Stimulated activated CD8-positive, alpha-beta memory T cell treated with anti-CD3 and anti-CD28 coated beads, Interleukin-4, amount 100 ng/mL, for 24 hours (primary cell): ENCODE results near the gene COL3A1.

ENCODE experiments used
- DNase-seq: peaks from one replicate; pipeline ENCODE4 v3.0.0-alpha.2; 2020; ENCODE audit warnings: low read depth

Gene COL3A1

DNA sequence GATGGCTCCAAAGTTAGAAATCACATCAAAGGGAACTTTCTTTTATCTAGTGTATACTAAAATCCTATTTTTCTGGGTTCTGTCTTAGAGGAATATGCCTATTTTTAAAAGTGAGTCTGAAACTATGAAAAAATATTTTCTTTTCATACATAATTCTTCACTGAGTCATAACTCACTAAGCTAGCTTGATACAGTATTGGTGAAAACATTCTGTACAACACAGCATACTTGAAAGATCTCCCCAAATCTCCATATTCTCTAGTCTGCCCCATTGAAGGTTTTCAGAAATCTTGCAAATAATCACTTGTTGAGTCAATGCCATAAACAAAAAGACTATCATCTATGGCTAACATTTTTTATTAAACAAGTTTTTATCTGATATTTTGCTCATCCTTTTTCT is 44.5 kb downstream of the COL3A1 start:
- DNase-seq, result no peak

DNA sequence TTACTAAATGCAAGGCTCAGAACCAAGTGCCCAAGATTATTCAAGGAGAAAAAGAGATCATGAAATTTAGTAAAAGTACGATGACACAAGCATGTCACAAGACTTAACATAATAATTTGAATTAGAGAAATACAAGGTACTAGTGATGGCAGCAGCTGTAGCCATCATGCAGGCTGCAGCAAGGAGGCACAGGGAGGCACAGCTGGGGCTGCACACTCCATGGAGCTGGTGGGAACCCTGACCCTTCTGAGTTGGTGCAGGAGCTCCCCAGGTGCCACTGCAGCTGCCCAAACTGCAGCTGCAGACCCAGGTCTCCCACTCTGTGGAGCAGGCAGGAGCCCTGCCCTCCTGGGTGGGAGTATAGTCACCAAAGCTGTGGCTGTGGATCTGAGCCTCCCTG is 46.0 kb downstream of the COL3A1 start:
- no peak for DNase-seq

DNA sequence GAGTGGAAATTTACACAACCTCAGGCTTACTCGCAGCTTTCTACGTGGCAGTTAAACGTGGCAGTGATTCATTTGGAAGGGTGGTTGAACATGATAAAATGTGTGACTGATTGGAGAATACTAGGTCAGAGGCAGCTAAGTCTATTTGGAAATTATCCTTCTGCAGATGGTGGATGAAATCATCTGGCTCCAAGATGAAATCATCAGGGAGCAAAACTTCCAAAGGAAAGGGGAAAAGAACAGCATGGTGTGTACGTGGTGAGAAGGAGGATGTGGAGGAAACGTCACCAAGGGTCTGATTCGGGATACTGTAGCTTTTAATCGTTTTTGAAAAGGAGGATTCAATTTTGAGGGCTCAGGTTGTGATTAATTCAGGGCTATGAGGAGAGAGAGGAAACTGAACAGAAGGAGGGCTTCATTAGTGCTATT is 47.9 kb downstream of the COL3A1 start:
- DNase-seq, result no peak

DNA sequence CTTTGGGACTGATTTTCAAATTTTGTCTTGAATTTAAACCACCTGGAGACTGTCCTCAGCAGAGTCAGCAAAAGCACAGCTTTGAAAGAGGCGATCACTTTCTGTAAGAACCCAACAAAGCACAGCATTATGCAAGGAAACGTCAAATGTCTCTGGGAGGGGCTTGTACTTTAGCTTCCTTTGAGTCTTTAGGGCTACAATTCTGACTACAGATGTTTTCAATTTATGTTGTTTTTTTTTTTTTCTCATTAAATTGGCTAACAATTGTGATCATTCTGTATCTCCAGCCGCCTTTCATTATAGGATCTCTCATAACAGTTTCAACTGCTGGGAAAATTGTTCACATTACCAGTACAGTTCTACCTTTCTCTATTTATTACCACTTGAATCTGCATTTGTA is 48.3 kb downstream of the COL3A1 start:
- no peak for DNase-seq

DNA sequence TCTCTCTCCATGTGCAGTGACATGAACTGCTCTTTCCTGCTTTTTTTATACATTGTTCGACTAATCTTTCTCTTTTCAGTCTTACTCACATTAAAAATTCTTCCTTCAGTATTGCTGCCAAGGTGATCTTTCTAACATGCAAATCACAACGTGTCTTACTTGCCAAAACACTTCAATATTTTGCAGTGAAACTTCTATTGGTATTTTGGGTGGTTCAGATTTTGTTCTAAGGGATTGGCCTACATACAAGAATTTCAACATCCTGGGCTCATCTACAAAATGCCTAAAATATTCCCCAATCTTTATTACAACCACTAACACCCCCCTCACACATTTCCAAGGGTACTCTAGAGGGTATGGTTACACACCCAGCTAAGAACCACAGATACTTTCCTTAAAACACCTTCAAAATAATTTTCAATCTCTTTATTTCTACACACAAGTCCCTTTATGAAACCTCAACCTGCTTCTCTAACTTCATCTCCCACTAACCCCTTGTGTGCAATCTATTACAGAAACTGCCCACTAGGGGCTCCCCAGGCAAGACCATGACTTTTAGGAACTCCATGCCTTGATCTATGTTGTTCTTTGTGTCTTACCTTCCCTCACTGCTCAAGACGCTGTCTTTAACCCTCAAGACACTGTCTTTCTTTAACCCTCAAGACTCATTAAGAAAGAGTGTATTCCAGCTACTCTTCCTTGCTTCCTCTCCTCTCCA is 50.9 kb downstream of the COL3A1 start:
- DNase-seq, result no peak

DNA sequence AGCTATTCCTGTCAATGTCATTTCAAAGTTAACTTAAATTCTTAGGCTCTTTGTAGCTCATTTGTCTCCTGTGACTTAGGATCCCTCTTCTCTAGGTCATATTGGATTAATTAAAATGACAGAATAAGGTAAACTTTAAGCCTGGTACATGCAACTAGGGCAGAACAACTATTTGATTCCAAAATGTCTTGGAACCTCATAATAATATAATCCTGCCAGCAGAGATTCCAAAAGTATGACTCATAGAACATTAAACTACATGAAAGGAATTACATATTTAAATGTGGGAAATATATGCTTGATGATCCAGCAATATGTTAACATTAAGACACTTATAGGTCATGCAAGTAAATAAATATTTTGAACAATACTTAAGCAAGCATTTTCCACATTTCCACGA is 63.3 kb downstream of the COL3A1 start:
- no peak for DNase-seq

DNA sequence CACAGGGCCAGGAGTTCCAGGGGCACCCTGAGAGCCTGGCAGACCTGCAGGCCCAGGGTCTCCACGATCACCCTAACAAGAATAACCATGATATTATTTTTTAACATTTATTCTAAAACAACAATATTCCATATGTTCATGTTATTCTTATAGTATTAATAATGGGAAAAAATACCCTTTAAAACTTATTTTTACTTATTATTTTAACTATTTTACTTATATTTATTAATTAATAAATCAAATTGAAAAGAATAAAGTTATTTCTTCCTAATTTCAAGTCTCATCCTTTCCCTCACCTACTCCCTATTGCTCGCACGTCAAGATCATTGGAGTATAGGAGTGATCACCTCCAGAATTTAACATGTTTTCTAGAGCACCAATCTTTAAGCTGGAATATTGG is 71.7 kb downstream of the COL3A1 start:
- DNase-seq, result no peak

DNA sequence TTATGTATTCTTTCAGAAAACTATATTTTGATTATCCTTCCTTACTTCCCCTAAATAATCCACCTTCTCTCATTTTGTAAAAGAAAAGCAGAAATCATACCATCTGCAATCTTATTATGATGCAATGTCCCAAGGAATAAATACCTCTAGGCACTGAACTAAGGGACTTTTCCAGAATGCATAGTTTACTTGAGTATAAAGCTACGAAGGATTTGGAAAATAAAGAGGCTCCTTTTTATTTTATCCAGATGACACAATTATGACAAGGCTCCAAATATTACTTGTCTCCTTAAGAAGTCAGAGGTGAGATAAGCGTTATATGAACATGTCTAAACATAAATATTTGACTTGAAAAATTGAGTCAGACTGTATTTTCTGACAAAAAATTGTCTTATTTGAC is 72.1 kb downstream of the COL3A1 start:
- no peak for DNase-seq

DNA sequence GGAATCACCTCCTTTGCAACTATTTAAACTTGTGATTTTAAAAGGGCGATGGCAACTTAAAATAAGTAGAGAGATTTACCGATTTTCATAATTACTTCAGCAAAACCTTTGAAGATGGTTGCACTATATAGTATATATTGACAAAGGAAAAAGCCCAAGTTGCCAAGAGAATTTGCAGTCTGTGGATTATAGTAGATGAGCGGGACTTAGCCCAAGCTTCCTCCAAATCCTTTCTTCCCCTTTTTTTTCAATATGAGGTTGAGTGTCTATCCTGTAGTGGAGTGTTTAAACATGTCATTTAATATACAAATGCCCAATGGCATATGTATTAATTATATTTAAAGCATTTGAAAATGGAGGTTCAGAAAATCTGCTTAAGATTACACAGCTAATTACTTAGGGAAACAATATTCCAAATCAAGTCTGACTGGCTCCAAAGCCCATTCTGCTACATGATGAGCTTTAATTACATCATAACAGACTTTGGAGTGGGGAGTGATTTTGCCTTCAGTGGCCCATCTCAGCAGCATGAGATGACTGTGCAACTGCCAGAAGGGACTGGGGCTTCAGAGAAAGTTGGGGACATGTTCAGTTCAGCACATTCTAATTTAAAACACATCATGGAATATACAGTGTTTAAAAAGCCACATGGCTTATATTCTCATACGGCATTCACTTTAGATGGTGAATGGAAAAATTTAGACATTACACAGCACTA is 73.2 kb downstream of the COL3A1 start:
- DNase-seq, result no peak

DNA sequence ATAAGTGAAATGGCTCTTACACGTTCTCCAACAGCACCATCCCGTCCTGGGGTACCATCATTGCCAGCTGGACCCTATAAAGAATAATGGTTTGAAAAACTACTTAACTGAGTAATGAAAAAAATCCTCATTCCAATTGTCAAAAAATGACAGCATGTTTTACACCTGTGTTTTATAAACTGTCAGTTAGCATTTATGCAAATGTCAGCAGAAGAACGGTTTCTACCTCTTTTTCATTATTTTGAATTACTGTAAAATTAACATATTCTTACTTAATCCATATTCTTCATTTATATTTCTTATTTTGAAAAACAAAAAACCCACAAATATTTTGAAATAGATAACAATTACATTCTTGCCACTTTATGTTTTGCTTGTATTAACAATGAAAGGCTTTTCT is 74.0 kb downstream of the COL3A1 start:
- no peak for DNase-seq

DNA sequence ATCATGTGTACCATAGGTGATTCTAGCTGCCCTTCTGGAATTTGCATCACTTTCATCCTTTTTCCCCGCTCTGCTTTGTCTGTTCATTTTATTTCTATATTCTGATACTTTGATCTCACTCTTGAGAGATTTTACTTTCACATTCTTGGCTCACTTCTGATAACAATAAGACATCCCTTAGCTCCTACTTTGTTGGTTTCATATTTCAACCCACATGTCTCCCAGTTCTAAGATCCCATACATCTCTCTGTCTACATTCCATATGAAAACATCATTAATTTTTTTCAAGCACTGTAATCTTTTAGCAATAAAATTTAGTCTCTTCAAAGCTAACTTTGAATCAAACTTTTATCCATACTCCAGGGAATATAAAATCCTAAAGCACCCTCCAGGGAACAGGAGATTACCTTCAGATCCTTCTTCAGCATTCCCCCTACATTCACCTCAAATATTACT is 75.6 kb downstream of the COL3A1 start:
- DNase-seq, result no peak

DNA sequence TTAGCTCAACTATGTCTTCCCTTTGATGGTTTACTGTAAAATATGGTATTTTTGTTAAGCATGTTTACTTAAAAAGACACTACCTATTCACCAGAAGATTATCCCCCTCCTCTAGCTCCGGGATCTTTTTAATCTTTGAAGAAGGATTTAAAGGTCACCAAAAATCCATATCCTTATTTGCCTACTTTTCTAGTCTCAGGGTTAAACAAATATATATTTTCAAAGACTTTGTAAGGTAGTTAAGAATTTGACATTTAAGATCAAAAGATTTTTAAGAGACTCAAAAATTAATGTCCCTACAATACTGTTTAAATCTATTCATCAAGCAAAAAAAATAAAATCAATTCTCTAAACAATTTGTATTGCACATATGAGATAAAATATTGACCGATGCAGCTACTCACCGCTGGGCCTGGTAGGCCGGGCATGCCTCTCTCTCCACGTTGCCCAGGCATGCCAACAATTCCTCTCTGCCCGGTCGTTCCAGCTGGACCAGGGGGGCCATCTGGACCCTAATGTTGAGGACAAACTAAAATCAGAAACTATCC is 76.1 kb downstream of the COL3A1 start:
- no peak for DNase-seq

DNA sequence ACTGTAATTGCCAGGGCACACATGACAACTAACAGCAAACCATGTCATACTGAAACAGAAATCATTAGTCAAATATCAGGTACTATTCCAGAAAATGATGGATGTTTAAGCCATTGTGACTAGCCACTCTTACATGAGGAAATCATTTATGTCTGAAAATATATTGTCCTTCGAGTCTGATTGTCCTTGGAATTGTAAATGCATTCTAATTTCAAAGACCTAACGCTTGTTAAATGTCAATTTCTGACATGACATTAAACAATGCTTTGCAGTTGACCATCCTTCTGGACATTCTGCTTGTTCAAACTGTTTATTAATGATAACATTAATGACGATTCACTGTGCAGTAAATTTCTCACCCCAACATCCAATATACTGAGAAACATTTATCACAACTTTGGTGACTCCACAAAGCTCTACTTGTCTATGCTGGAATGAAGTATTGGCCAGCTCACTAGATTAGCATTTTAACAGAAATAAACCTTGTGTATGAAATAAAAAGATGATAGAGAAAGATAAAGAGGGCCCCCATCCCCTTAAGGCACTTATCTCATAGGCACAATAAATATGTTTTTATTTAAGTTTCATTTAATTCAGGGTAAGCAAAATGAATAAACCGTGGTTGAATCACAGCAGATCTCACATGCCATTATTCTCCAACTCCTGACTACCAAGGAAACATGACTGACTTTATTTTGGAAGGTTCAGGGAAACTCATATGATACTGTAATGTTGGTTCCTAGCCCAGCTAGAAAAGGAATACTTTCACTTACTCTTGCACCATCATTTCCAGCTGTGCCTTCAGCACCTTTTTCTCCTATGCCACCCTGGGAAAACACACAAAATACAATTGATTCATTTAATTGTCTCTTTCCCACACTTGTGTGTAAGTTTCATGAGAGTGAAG is 82.3 kb downstream of the COL3A1 start:
- DNase-seq, result no peak

DNA sequence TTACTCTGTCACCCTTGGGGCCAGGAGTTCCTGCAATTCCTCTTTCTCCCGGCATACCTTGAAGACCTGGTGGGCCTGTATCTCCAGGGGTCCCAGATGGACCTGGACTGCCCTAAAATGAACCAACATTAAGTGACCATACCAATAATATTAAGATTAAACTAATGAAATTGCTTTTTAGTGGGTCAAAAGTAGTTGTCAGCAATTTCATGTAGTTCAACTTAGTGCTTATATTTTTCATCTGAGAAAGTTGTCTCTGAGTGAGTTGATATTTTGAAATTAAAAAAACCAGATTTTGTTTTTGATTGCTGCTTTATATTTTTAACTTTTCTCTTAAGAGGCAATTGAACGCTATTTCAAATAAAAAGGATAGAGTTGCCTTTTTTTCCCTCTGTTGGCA is 83.1 kb downstream of the COL3A1 start:
- DNase-seq, result no peak

DNA sequence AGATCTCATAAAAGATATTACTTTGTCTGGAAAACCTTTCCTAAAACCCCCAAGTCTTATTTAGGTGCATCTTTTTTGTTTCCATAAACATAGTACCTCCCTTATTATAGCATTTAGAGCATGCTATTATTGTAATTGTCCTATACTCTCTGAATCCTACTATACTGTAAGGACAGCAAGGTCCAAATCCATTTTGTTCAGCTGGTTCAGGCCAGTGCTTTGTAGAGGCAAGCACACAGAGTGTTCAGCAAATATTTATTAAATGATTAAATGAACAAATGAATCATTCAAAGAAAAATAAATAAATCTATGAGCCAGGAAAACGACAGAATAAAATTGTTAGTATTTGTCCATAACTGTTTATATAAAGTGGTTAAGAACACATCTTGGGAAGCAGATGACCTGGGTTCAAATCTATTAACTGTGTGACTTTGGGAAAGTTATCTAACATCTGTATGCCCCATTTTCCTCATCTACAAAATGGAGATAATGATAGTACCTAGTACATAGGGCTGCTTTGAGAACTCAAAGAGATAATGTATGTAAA is 86.0 kb downstream of the COL3A1 start:
- no peak for DNase-seq
